Amniotic epithelial cell (primary cell): ENCODE results near the gene ZNF780A.
"Not testable (repeated sequence)": the region's sequence is repeated elsewhere in the genome, so short reads cannot be mapped to it uniquely, and the experiment has no call there.

ENCODE experiments used
- DNase-seq: peaks from one replicate; pipeline ENCODE4 v3.0.0-alpha.2; 2010; ENCODE audit warnings: low read depth

Gene ZNF780A

DNA sequence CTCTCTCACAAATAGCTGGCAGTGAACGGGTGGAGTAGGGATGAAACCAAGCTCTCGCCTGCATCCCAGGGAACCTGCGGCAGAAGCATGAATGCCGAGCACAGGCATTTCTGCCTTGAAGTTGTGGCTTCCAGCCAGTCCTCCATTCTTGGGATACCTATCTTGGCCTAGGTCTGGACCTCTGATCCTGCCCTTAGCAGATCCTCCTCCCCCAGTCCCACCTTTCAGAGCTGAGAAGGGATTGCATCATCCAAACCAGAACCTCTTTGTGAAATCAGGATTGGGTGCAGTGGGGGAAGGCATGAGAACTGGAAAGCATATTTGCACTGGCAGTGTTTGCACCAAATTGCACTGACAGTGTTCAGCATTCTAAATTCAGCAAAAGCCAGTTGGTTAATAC, 5.8 kb downstream of the ZNF780A start:
- peak; percentile 46 for DNase-seq

DNA sequence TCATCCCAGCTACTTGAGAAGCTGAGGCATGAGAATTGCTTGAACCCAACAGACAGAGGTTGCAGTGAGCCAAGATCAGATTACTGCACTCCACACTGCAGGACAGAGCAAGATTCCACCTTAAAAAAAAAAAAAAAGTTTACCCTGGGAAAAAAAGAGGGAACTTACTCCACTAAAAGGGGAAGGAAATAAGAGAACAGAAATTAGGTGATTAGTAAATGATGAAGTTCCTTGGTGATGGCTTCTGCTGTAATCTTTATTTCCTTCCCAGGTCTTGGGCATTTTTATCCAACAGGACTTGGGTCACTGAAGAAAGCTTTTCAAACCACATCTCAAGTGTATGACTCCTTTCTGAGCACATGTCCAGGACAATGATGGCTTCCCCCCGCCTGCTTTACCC, 9.3 kb downstream of the ZNF780A start:
- no peak for DNase-seq

DNA sequence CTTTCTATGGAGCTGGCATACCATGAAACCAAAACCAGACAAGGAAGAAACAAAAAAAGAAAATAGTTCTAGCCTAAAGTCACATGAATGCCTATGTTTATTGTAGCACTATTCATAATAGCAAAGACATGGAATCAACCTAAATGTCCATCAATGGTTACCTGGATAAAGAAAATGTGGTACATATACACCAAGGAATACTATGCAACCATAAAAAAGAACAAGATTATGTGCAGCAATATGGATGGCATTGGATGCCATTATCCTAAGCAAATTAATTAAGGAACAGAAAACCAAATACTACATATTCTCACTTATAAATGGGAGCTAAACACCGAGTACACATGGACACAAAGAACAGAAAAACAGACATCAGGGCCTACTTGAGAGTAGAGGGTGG, 10.5 kb downstream of the ZNF780A start:
- no peak for DNase-seq

DNA sequence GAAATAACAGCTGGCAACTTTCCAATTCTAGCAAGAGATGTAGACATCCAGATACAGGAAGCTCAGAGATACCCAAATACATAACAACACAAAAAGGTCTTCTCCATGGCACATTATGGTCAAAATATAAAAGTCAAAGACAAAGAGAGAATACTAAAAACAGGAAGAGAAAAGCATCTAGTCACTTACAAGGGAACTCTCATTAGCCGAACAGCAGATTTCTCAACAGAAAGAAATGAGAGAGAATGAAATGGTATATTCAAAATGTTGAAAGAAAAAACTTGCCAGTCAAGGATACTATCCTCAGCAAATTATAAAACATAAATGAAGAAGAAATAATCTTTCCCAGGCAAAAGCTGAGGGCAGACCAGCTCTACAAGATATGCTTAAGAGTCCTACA, 12.4 kb downstream of the ZNF780A start:
- no peak for DNase-seq

DNA sequence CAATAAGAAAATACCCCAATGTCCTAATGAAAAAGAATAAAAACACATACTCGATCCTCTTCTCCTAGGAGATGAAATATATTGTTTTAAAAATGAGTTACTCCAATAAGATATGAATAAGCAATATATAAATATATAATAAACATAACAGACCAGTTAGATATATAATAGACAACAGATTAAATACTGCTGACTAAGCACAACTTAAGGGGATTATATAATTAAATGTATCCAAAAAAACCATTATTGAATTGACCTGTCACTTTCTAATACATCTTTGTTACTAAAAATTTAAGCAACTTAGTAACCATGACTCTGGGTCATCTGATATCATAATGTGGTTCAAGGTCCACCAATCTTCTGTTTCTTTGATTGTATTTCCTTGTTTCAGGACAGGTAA, 20.7 kb downstream of the ZNF780A start:
- DNase-seq: no peak

DNA sequence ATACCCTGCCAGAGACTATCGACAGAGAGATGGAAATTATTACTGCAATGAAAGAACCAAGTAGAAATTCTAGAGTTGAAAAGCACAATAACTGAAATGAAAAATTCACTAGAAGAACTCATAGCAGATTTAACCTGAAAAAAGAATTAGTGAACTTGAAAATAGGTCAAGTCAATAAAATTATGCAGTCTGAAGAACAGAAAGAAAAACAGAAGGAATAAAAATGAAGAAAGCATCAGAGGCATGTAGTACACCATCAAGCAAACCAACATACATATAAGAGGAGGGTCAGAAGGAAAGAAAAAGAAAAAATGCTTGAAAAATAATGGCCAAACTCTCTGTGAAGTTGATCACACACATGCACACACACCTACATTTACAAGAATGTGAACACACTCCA, 31.1 kb downstream of the ZNF780A start:
- no peak for DNase-seq

DNA sequence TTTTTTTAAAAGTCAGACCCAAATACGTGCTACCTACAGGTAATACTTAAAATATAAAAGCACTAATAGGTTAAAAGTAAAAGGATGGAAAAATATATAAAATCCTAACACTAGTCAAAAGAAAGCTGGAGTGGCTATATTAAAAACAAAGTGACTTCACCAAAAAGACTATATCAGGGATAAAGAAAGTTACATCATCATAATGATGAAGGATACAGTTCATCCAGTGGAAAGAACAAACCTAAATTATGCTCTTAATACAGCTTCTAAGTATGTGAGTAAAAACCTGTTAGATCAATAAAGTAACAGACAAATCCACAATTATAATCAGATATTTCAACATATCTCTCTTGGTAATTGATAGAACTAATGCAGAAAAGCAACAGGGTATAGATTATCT, 33.6 kb downstream of the ZNF780A start:
- DNase-seq: no peak

DNA sequence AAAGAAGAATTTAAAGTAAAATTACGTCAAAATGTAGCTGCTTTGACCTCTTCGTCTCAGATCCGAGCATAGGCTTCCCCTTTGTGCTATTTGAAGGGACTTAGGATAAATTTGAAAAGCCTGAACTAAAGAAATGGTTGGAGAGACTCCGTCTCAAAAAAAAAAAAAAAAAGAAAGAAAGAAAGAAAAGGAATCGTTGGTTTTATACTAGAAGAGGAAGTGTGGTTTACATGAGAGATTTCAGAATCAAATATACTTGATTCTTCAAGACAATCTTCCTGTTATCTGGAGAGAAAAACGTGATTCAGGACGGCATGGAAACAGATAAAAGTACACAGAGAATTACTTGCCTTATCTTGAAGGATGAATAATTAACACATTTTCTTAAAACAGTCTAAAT, 34.2 kb downstream of the ZNF780A start:
- no peak for DNase-seq

DNA sequence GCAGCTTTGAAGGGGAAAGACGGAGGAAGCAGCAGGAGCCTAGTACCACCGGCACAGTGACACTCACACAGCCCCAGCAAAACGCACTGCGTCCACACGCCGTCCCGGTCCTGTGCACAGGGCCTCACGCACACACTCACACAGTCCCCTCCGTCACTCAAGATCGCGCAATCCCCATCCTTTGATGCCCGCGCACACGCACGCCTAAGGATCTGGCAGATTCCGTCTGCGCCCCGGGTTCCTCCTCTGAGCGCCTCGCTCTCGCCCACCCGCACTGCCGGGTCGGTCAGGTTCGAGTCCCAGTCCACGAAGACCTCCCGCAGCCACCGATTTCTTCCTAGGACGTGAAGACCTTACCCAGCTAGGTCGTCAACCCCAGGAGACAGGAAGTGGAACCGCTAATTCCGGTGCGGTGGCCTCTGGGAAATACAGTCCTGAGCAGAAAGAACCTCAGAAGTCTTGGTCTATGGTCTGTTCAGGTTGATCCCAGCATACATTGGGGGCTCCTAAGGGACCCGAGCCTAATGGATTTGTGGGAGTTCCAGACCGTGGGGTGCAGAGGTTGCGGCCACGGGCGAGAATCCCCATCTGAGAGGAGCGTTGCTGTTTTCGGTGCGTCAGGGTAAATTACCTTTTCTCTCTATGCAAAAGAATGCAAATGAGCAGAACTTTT, 34.8 kb downstream of the ZNF780A start, which contains the start of gene ZNF780B:
Gene ZNF780B (minus strand): TSS at position 400 of the 673 bp plus-strand sequence. CDS start 5,899 bp downstream, outside the sequence.
- peak; percentile 60 for DNase-seq

DNA sequence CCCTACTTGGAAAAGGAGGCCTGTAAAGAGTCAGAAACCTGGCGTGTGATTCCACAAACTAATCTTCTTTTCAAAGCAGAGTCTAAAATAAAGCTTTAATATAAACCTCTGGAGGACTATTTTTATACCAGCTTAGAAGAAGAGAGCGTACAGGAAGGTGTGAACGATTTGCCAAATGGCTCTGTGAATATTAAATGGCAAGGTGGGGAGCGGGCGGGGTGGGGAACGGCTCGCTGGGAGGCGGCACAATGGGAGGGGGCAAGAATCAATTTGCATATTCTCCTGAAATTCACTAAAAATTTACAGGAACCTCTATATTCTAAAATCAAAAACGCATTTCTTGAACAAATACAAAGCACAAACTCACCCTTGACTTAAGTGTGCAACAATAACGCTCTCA, 35.7 kb downstream of the ZNF780A start:
- no peak for DNase-seq

DNA sequence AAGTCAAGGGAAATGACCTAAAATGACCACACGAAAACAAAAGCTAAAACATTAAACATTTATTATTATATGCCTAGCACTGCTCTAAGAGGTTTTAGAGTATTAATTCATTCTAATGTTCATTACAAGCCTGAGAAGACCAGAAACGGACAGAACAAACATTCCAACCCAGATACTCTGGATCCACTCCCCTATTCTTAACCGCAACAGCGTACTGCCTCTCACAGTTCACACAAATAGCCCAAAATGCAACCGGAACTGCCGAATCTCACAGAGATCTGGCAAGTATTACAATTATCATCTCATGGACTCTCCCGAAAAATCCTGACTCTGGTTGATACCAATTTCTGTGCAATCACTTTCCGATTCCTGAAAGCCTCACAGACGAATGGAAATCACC, 36.1 kb downstream of the ZNF780A start:
- no peak for DNase-seq

DNA sequence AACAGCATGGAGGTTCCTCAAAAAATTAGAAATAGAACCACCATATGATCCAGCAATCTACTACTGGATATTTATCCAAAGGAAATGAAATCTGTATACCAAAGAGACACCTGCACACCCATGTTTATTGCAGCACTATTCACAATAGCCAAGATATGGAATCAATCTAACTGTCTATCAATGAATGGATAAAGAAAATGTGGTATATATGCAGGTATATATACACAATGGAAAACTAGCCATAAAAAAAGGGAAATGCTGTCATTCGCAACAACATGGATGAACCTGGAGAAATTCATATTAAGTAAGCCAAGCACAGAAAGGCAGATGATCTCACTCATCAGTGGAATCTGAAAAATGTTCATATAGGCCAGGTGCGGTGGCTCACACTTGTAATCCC, 37.3 kb downstream of the ZNF780A start:
- no peak for DNase-seq

DNA sequence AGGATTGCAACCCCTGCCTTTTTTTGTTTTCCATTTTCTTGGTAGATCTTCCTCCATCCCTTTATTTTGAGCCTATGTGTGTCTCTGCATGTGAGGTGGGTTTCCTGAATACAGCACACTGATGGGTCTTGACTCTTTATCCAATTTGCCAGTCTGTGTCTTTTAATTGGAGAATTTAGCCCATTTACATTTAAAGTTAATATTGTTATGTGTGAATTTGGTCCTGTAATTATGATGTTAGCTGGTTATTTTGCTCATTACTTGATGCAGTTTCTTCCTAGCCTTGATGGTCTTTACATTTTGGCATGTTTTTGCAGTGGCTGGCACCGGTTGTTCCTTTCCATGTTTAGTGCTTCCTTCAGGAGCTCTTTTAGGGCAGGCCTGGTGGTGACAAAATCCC, 49.0 kb downstream of the ZNF780A start:
- DNase-seq: not testable (repeated sequence)

DNA sequence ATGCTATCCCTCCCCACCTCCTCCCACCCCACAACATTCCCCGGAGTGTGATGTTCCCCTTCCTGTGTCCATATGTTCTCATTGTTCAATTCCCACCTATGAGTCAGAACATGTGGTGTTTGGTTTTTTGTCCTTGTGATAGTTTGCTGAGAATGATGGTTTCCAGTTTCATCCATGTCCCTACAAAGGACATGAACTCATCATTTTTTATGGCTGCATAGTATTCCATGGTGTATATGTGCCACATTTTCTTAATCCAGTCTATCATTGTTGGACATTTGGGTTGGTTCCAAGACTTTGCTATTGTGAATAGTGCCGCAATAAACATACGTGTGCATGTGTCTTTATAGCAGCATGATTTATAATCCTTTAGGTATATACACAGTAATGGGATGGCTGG, 52.7 kb downstream of the ZNF780A start:
- not testable (repeated sequence) for DNase-seq

DNA sequence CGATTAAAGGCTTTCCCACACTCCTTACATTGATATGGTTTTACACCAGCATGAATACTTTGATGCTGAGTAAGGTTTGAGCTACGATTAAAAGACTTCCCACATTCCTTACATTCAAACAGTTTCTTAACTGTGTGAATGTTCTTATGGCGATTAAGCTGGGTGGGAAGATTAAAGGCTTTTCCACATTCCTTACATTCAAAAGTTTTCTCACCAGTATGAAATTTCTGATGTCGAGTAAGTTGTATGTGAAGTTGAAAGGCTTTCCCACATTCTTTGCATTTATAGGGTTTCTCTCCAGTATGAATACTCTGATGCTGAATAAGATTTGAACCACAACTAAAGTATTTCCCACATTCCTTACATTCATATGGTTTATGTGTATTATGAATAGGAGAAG, 54.7 kb downstream of the ZNF780A start:
- DNase-seq: peak; percentile 20

DNA sequence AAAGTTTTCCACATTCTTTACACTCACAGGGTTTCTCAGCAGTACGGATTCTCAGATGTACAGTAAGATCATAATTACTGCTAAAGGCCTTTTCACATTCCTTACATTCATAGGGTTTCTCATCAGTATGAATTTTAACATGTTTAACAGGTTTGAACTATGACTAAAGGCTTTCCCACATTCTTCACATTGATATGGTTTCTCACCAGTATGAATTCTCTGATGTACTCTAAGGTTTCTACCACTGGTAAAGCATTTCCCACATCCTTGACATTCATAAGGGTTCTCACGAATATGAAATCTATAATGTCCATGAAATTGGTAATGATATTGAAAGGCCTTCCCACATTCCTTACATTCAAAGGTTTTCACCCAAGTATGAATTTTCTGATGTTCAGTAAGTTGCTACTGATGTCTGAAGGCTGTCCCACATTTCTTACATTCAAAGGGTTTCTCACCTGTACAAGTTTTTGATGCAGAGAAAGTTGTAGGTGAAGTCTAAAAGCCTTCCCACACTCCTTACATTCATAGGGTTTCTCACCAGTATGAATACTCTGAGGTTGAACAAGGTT, 56.7 kb downstream of the ZNF780A start:
- no peak for DNase-seq

DNA sequence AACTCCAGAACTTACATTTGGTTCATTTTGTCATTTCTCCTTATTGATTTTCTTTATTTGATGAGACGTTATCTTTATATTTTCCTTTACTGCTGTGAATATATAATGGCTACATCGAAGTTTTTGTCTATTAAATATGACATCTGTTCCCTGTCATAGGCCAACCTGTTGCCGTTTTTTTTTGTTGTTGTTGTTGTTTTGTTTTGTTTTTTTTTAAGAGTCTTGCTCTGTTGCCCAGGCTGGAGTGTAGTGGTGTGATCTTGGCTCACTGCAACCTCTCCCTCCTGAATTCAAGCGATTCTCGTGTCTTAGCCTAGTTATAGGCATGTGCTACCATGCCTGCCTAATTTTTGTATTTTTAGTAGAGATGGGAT, 64.2 kb downstream of the ZNF780A start:
- no peak for DNase-seq

DNA sequence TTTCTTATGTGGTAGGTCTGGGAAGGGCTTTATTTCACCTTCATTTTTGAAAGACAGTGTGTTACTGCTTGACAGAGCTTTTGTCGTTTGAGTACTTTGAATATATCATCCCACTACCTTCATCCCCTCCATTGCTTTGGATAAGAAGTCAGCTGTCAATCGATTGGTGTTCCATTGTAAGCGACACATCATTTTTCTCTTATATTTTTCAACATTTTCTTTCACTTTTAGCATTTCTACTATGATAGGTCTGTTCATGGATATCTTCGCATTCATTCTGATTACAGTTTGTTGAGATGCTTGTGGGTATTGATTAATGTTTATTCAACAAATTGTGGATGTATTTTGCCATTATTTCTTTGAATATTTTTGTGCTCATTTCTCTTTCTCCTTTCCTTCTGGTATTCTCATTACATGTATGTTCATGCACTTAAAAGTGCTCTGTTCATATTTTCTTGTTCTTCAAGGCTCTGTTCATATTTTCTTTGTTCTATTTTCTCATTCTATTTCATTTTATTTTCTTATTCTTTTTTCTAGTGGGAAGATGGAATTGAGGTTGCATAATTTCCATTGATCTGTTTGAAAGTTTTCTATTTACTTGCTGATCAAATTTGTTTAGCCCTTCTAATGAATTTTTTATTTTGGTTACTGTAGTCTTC, 64.7 kb downstream of the ZNF780A start:
- DNase-seq: no peak

DNA sequence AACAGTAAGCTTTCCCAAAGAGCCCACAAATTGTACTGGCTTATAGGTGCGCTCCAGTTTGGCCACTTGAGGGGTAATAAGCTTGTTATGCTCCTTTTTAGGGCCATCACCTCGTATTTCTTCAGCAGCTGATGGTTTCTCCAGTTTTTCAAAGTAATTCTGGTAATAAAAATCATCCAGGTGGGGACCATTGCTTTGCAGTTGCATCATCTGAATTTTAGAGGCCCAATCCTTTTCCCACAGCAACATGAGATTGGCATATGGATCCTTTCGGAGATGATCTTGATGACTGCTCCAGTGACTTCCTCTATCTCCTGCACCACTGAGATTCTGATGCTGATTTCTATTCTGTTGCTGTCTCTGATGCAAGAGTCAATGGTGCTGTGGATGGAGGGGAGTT, 66.8 kb downstream of the ZNF780A start:
- DNase-seq: no peak
